ENCODE data around the gene KCND1. TPM values are rescaled to one million over a fixed set of nuclear protein-coding genes. Genes with fewer than 3 reads are reported as not detected.

Gene KCND1
- total and polyA plus RNA-seq, 2 experiments from 2014 or later: 0.87 to 2.0 TPM

GRCh38 chrX:48956728-48957414, 14.8 kb downstream of the KCND1 start:
- H3K4me3 ChIP-seq: peak overlapping the region; percentile 20
- H3K36me3 ChIP-seq (replicated peaks; ENCODE audit: insufficient read depth, low read depth): no peaks in the 10 kb centered on the region
- H4K20me1 ChIP-seq (ENCODE audit: insufficient read depth, poor library complexity, severe bottlenecking): peaks cover 17% of the 10 kb centered on the region
- peak; percentile 27 for DNase-seq (ENCODE audit: low spot score)
- H3K27me3 ChIP-seq: no peaks in the 10 kb centered on the region
- H3K4me1 ChIP-seq (ENCODE audit: insufficient read depth): peaks cover 9% of the 10 kb centered on the region
- TF ChIP-seq EZH2 (IDR thresholded peaks at IDR 0.05; ENCODE audit: borderline replicate concordance) (no peak), CTCF (IDR thresholded peaks at IDR 0.05; ENCODE audit: poor library complexity) (no peak), EZH2phosphoT487 (IDR thresholded peaks at IDR 0.05; ENCODE audit: low read depth, severe bottlenecking, unreplicated experiment) (no peak)
- peak overlapping the region; percentile 98 for H3K27ac ChIP-seq
- H3K9me3 ChIP-seq (ENCODE audit: low read depth): no peaks in the 10 kb centered on the region
- peak overlapping the region; percentile 84 for H3K4me2 ChIP-seq
- no peaks in the 10 kb centered on the region for H3K9me2 ChIP-seq (replicated peaks; ENCODE audit: insufficient read depth)
- H2AFZ ChIP-seq: no peak overlapping the region
- WGBS (ENCODE audit: low lambda C conversion rate, missing lambda C conversion rate): 41% methylated on average over 18 of the region's 61 CpGs
- peaks cover 50% of the 10 kb centered on the region for H3K79me2 ChIP-seq

GRCh38 chrX:48948589-48948988, 23.1 kb downstream of the KCND1 start:
- H4K20me1 ChIP-seq (ENCODE audit: insufficient read depth, poor library complexity, severe bottlenecking): peaks cover 22% of the 10 kb centered on the region
- H3K36me3 ChIP-seq (replicated peaks; ENCODE audit: insufficient read depth, low read depth): no peaks in the 10 kb centered on the region
- no peaks in the 10 kb centered on the region for H3K9me2 ChIP-seq (replicated peaks; ENCODE audit: insufficient read depth)
- no peak overlapping the region for H3K4me3 ChIP-seq
- no peak overlapping the region for H3K4me2 ChIP-seq
- no peaks in the 10 kb centered on the region for H3K4me1 ChIP-seq (ENCODE audit: insufficient read depth)
- WGBS (ENCODE audit: low lambda C conversion rate, missing lambda C conversion rate): 71% methylated on average over 1 of the region's 1 CpG
- H3K27me3 ChIP-seq: no peaks in the 10 kb centered on the region
- H3K9me3 ChIP-seq (ENCODE audit: low read depth): no peaks in the 10 kb centered on the region
- no peak overlapping the region for H2AFZ ChIP-seq
- no peak for DNase-seq (ENCODE audit: low spot score)
- TF ChIP-seq CTCF (IDR thresholded peaks at IDR 0.05; ENCODE audit: poor library complexity): no peak
- no peak for TF ChIP-seq EZH2 (IDR thresholded peaks at IDR 0.05; ENCODE audit: borderline replicate concordance)
- no peak for TF ChIP-seq EZH2phosphoT487 (IDR thresholded peaks at IDR 0.05; ENCODE audit: low read depth, severe bottlenecking, unreplicated experiment)
- H3K79me2 ChIP-seq: peaks cover 60% of the 10 kb centered on the region
- no peak overlapping the region for H3K27ac ChIP-seq

- Histone ChIP-seq H3K9me3 (ENCODE audit: low read depth) (no peaks in the 10 kb centered on the region), H3K36me3 (replicated peaks; ENCODE audit: insufficient read depth, low read depth) (no peaks in the 10 kb centered on the region), H3K4me2 (no peak overlapping the region), H3K9me2 (replicated peaks; ENCODE audit: insufficient read depth) (no peaks in the 10 kb centered on the region), H3K4me3 (no peak overlapping the region), H4K20me1 (ENCODE audit: insufficient read depth, poor library complexity, severe bottlenecking) (peaks cover 16% of the 10 kb centered on the region), H3K27me3 (no peaks in the 10 kb centered on the region), H3K27ac (no peak overlapping the region), H2AFZ (no peak overlapping the region), H3K79me2 (peaks cover 47% of the 10 kb centered on the region), H3K4me1 (ENCODE audit: insufficient read depth) (no peaks in the 10 kb centered on the region)
- peak; percentile 73 for TF ChIP-seq CTCF (IDR thresholded peaks at IDR 0.05; ENCODE audit: poor library complexity)
- TF ChIP-seq EZH2 (IDR thresholded peaks at IDR 0.05; ENCODE audit: borderline replicate concordance): no peak
- WGBS (ENCODE audit: low lambda C conversion rate, missing lambda C conversion rate): 60% methylated on average over 7 of the region's 8 CpGs
- peak; percentile 76 for DNase-seq (ENCODE audit: low spot score)
These were observed 25.9 kb downstream of the KCND1 start for GRCh38 chrX:48945517-48946348.
